NT2/D1 (cell line): ENCODE measurements around the gene HVCN1.

Experiments
- YY1 ChIP-seq: IDR thresholded peaks from 2 replicates; pipeline ENCODE4 v1.6.1; 2011; ENCODE audit not compliant: insufficient read length, insufficient read depth
- ZNF274 ChIP-seq: IDR thresholded peaks from 2 replicates; pipeline ENCODE4 v1.6.1; 2011; ENCODE audit warnings: mild to moderate bottlenecking, low read depth, low read length

DNA sequence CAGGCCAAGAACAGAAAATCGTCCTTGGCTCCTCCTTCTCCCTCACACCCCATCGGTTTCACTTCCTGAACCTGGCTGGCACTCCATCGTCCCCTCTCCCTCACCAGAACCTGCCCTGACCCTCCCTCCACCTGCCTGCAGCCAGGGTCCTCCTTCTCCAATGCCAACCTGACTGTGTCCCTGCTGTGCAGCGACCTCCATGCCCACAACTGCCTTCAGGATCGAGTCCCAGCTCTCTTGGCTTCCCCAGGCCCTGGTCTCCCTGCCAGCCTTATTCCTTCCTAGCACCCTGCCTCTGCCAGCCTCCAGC is 19.8 kb downstream of the HVCN1 start:
- TF ChIP-seq ZNF274 (no peak), YY1 (no peak)
